Melanocyte of skin (primary cell): ENCODE results near the gene STATH. TPM values are rescaled to one million over a fixed set of nuclear protein-coding genes. Genes with fewer than 3 reads are reported as not detected.

Experiments used
- total RNA-seq, 2 donors: library from RNA; depleted of rRNA; stranded (reverse); fragments of >200 nt; gene quantifications; 2 replicates each; pipeline ENCODE4 v1.2.3, GENCODE V29; 2012

Gene STATH, protein sequence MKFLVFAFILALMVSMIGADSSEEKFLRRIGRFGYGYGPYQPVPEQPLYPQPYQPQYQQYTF
- total RNA-seq, result not detected

GRCh38 chr4:69995526-69996016 is at the start of gene STATH:
STATH (plus strand) TSS chr4:69995966; CDS start chr4:69998438, 2,472 bp downstream.

GRCh38 chr4:69965628-69966027 is 30.1 kb upstream of the STATH start, which contains the start of gene CSN2:
CSN2 (minus strand) TSS chr4:69965728; CDS start chr4:69960995, 4,733 bp downstream.

GRCh38 chr4:70028159-70028558 is 32.4 kb downstream of the STATH start, which contains the start of gene HTN3:
HTN3 (plus strand) TSS chr4:70028459; CDS start chr4:70030741, 2,282 bp downstream.

GRCh38 chr4:70050138-70050537 is 54.4 kb downstream of the STATH start, which contains the start of gene HTN1:
HTN1 (plus strand) TSS chr4:70050438; CDS start chr4:70053077, 2,639 bp downstream.

Other genes with a start within 250 kb of the STATH start
- gene SULT1B1, start 235.3 kb upstream of the STATH start, total RNA-seq, result under 1 TPM in 1 of 2 donors, not detected in 1; under 0.01 TPM
- under 1 TPM in 1 of 2 donors, not detected in 1; under 0.01 TPM for gene SULT1E1, start 135.8 kb upstream of the STATH start, total RNA-seq
- not detected for gene CSN1S1, start 64.9 kb upstream of the STATH start, total RNA-seq
- not detected for gene CSN2, start 30.2 kb upstream of the STATH start, total RNA-seq
- gene HTN3, start 32.5 kb downstream of the STATH start, total RNA-seq, result not detected
- not detected for gene HTN1, start 54.5 kb downstream of the STATH start, total RNA-seq
- gene PRR27, start 158.3 kb downstream of the STATH start, total RNA-seq, result not detected
- gene ODAM, start 199.8 kb downstream of the STATH start, total RNA-seq, result not detected
- 100 to 1,000 TPM in 1 of 2 donors, not detected in 1; 183 TPM for gene FDCSP, start 230.2 kb downstream of the STATH start, total RNA-seq
- gene CSN3, start 246.6 kb downstream of the STATH start, total RNA-seq, result not detected